ENCODE results near the gene PHF21B.

The PHF21B gene

GRCh38 chr22:44891293-44891747 lies 118.5 kb downstream of the PHF21B start:
- no peak for DNase-seq

DNA sequence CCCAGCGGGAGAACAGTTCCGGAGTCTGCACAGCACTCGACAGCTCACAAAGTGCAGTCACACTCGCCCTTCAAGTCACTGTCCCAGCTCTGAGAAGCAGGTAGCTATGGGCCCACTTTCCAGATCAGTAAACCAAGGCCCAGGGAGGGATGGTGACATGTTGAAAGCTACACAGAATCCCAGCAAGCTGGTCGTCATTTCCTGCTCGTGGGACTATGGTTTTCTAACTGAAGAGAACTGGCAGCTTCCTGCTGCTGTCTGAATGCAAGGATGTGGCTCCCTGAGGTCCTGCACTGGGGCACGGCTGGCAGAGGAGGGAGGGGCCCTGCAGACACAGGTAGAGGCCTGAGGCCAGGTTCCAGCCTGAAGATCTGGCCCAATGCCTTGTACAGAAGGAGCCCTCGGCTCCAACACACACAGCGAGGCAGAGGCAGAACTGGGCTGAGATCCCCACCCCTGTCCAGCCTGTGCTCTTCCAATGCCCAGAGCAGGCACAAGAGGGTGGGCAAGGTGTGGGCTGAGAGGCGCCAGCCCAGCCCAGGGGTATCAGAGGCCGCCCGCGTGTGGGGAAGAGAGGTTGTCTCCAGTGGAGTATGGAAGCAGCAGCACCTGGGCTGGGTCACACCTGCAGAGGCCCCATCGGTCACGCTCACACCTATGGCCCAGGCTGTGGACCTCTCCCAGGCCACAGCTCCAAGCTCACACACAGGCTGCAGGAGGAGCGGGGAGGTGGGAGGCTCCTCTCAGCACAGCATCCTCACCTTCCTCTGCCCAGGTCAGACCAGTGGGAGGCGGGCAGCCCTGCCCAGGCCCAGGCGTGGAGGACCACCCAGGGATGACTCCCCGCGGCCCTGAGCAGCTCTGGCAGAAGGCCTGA lies 119.2 kb downstream of the PHF21B start:
- DNase-seq = no peak

DNA sequence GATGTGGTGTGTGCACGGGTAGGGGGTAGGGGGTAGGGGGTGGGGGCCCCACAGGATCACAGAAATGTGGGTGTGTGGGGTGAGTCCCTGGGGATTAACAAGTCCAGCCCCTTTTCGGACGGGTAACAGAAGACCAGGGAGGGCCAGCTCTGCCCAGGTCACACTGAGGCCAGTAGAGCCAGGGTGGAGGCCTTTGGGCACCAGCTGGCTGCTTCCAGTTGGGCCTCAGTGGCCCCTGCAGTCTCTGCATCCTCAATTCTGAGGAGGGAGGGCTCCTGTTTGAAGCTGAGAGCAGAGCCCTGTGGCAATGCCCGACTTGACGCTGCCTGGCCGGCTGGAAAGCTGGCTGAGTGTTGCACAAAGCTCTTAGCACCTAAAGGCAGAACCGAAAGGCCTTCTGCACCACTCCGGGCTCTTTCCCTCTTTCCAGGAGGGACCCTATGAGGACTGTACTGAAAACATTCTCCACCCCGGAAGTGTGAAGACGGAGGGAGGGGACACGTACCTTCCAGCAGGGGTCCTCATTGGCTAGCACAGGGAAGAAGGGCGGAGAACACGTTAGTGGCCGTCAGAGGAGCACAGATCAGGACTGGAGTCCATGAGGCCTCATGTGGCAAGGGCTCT lies 120.4 kb downstream of the PHF21B start:
- DNase-seq = no peak

- no peak for DNase-seq
Measured at GRCh38 chr22:44888491-44889254, 121.1 kb downstream of the PHF21B start.

DNA sequence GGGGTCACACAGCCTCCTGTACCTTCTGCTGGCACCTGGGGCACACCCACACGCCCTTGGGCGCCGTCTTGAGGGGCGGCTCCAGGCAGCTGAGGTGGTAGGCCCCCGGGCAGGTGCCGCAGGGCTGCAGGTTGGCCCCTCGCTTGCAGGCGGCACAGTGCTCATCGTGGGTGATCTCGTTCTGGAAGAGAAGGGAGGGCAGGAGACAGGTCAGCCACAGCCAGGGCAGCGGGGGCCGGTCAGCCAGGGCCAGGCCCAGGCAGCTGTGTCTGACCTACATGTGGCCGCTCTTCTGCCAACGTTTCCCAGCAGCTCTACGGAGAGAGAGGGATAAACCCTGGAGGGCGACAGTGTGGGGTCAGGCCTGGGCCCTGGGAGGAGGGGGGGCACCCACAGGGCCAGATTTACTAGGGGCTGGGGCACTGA lies 121.9 kb downstream of the PHF21B start:
- no peak for DNase-seq

DNA sequence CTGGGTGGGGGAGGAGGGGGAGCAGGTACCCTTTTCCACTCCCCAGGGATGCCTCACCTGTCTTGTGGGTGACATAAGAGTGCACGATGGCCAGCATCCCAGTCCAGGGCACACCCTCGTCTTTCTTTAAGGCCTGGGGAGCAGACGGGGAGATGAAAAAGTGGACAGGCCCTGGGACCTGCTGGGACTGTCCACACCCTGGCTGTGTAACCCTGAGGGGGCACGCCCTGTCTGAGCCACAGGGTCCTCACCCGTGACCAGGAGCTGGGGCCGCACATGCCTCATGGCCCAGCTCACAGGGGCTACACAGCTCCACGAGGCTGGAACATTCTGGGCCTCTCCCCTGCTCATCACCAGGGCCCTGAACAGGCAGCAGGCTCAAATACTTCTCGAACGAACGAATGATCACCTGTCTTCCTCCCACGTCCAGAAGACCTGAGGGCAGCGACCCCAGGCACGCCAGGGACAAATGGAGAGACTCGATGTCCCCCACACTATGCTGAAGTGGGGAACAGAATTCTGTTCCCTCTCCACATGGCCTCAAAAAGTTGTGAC lies 123.9 kb downstream of the PHF21B start:
- no peak for DNase-seq

DNA sequence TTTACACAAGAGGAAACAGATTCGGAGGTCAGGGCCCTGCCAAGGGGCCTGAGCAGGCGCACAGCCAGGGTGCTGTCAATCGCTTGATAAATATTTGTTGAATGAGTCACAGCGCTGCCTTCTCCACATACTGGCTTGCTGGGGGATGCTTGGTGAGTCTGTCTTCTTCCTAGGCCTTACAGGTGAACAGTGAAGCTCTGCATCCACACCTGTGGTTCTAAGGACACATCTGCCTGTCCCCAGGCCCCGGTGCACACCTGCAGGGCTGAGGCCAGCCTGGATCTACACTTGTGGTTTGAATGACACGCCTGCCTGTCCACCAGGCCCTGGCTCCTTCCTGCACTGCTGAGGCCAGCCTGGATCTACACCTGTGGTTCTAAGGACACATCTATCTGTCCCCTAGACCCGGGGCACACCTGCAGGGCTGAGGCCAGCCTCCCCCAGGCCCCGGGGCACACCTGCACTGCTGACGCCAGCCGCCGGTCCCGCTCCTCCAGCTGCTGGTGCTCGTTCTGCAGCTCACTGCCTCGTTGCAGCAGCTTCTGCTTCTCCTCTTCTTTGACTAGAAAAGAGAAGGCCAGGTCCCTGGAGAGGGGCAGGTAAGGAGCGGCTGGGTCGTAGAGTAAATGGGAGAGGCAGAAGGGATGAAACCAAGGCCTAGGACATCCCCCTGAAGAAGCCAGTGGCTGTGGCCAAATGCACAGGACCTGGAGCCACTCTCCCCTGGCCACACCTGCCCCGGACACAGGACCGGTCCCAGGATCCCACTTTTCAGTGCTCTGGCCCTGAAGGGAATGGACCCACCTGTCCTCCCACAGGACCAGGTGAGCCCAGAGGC lies 124.6 kb downstream of the PHF21B start:
- DNase-seq = no peak

DNA sequence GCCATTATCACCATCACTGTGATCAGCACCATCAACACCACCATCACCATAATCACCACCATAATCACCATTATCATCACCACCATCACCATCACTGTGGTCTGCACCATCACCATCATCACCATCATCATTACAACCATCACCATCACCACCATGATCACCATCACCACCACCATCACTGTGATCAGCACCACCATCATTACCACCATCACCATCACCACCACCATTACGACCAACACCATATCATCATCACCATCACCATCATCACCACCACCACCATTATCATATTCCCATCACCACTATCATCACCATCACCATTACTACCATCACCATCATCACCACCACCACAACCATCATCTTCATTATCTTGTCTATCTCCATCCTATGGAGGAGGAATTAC lies 125.2 kb downstream of the PHF21B start:
- no peak for DNase-seq

DNA sequence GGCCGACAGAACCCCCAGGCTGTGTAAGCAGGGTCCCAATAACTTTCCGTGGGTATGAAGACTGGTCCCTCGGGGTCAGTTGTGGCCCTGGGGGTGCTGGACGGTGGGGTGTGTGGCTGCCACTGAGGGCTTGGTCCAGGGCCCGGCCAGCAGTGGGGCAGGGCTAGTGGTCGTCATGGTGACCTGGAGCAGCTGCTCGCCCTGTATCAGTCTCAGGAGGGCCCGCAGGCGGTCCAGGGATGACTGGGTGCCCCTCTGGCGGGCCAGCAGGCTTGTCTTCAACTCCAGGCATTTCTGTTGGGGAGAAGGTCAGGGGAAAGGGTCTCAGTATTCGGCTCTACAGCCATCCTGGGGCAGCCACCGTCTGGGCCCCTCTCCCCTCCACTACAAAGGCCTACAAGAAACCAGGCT lies 126.8 kb downstream of the PHF21B start:
- no peak for DNase-seq

DNA sequence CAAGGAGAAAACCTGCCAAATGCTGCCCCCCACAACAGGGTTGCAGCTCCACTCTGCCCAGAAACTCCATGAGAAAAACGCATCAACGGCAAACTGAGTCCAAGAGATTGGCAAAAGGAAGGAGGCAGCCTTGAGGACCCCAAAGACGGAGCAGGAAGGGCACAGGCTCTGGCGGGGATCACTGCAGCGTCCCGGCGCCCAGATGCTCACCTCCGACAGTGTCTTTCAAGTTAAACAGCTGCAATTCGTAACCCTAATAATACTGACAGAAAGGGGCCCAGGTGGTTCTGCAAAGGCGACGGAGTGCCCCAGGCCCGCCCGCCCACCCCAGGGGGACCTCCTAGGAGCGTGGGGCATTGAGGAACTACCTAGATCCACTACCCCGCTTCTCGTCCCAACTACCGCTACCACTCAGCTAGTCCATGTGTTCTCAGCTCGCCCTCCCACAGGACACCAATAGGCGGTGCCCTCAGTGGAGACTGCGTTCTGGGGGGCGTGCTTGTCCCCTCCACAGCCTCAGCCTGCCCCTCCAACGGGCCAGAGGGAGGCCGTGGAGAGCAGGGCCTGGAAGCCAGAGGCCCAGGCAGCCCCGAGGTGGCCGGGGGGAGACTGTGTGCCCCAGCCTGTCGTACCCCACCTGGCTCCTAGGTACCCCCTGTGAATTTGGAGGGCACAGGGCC lies 127.4 kb downstream of the PHF21B start:
- no peak for DNase-seq

DNA sequence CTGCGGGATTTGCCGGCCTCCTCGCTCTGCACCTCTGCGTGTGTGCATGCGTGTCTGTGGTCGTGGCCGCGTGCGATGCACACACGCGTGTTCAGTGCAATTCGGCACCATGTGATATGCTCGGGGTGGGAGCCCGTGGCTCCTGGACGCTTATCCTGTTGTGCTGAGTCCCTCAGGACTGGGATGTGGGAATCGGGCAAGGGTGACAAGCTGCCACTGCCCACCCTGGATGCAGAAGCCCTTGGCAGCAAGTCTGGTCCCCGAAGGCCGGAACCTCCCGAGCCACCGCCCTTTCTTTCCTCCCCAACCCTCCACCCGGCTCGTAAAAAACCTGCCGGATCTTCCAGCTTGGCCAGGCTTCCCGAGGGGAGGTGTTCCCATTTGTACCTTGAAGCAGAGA lies 128.2 kb downstream of the PHF21B start:
- no peak for DNase-seq

- DNase-seq = no peak
Measured at GRCh38 chr22:44880610-44881290, 129.1 kb downstream of the PHF21B start.

GRCh38 chr22:44879301-44879680 lies 130.5 kb downstream of the PHF21B start:
- DNase-seq = no peak

- DNase-seq = no peak
Measured at GRCh38 chr22:44878483-44879300, 131.1 kb downstream of the PHF21B start.

GRCh38 chr22:44876921-44877320 lies 132.9 kb downstream of the PHF21B start:
- no peak for DNase-seq

DNA sequence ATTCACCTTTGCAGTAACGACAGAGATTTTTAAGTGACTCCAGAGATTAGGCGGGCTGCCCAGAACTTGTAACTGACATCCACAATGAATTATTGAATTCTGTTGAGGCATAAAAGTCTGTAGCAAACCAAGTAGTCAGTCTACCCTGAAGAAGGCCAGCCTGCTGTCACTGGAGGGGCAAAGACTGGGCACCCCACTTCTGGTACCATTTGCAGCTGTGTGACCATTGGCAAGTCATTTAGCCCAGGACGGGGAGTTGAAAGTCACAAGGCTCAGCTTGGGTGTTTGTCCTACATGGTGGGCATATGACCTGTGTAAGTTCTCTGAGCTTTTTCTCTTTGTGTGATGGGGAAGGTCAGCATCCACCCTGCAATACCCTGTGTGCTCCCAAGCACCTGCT lies 138.0 kb downstream of the PHF21B start:
- no peak for DNase-seq

- DNase-seq = no peak
Measured at GRCh38 chr22:44870021-44870420, 139.8 kb downstream of the PHF21B start.

DNA sequence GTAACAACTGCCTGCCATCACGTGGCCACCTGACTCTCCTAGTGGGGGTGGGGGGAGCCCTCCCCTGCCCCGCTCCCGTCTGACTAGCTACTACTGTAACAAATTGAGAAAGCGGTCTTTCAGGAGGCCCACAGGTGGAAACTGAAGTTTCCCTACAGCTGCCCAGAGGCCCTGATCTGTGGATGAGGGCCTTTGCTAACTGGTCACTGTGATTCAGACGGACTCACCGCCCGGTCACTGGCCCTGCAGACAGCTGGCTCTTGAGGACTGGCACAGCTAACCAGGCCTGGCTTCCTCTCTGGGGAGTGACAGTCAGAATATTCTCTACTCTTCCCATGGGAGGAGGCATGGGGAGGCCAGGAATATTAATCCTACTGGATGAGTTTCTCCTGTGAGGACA lies 140.6 kb downstream of the PHF21B start:
- DNase-seq = no peak

DNA sequence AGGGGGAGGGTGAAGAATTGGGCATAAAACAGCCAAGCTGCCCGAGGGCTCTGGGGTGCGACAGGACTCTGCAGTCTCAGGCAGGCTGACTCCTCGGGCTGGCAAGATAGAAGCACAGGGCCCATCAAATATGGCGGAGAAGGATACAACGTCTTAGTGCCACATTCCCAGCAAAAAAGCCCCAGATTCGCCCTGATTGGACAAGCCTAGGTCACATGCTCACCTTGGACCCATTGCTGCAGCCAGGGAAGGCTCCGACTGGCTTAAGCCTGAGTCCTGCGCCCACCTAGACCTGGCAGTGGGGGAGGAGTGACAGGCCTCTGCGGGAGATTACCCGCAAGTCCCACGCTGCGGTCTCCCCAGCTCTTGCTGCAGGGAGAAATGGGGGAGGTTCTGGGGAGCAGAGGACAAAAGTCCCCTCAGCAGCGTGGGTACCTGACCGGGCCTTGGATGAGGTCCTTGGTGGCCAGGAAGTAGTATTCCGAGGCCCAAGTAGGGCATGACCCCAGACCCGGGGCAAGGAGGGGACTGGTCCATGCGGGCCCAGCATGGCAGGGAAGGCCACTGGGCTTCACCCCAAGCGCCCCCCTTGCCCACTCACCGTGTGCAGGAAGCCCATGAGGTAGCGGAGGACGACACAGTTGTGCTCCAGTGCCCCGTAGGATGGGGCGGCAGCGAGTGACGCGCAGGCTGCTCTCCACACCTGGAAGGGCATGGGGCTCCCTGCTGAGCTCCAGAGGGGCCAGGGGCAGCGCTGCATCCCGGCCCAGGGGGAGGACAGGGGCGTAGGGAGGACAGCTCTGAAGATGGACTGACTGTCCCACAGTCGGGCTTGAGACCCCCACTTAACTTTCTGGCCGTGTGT lies 144.4 kb downstream of the PHF21B start:
- no peak for DNase-seq
